Measurements from ENCODE around the gene HSF5. TPM values are rescaled to one million over a fixed set of nuclear protein-coding genes. Genes with fewer than 3 reads are reported as not detected.
A peak's percentile ranks its signal among the peaks of the same experiment; 100 is the strongest.

Gene HSF5
- total RNA-seq, 1 donor from 2014 or later, result 0.10 TPM

- no peaks in the 10 kb centered on the region for H3K27me3 Mint-ChIP-seq
- H3K9me3 Mint-ChIP-seq, result no peaks in the 10 kb centered on the region
- DNase-seq (ENCODE audit: extremely low spot score, unreplicated experiment), result no peak
- H3K4me1 Mint-ChIP-seq (ENCODE audit: unreplicated experiment), result peaks cover 11% of the 10 kb centered on the region
- peak overlapping the region; percentile 59 for H3K4me3 Mint-ChIP-seq
- TF ChIP-seq CTCF (conservative IDR thresholded peaks at IDR 0.05), result no peak
- H3K27ac Mint-ChIP-seq, result peak overlapping the region; percentile 6
- no peaks in the 10 kb centered on the region for H3K36me3 Mint-ChIP-seq
Measured at GRCh38 chr17:58412064-58412703, 76.0 kb downstream of the HSF5 start.

- no peaks in the 10 kb centered on the region for H3K27me3 Mint-ChIP-seq
- H3K4me1 Mint-ChIP-seq (ENCODE audit: unreplicated experiment), result peaks cover 11% of the 10 kb centered on the region
- H3K27ac Mint-ChIP-seq, result peak overlapping the region; percentile 6
- TF ChIP-seq CTCF (conservative IDR thresholded peaks at IDR 0.05), result no peak
- no peak for DNase-seq (ENCODE audit: extremely low spot score, unreplicated experiment)
- H3K9me3 Mint-ChIP-seq, result no peaks in the 10 kb centered on the region
- H3K4me3 Mint-ChIP-seq, result peak overlapping the region; percentile 63
- H3K36me3 Mint-ChIP-seq, result no peaks in the 10 kb centered on the region
Measured at GRCh38 chr17:58411408-58411894, 76.8 kb downstream of the HSF5 start.

- Mint-ChIP-seq H3K9me3 (no peaks in the 10 kb centered on the region), H3K4me1 (ENCODE audit: unreplicated experiment) (peaks cover 11% of the 10 kb centered on the region), H3K4me3 (peak overlapping the region; percentile 63), H3K36me3 (no peaks in the 10 kb centered on the region), H3K27ac (no peak overlapping the region), H3K27me3 (no peaks in the 10 kb centered on the region)
- no peak for DNase-seq (ENCODE audit: extremely low spot score, unreplicated experiment)
- TF ChIP-seq CTCF (conservative IDR thresholded peaks at IDR 0.05), result no peak
Measured at GRCh38 chr17:58410714-58411407, 77.3 kb downstream of the HSF5 start.

- H3K27me3 Mint-ChIP-seq, result no peaks in the 10 kb centered on the region
- no peaks in the 10 kb centered on the region for H3K9me3 Mint-ChIP-seq
- no peaks in the 10 kb centered on the region for H3K36me3 Mint-ChIP-seq
- no peak for TF ChIP-seq CTCF (conservative IDR thresholded peaks at IDR 0.05)
- no peak overlapping the region for H3K4me3 Mint-ChIP-seq
- H3K27ac Mint-ChIP-seq, result no peak overlapping the region
- DNase-seq (ENCODE audit: extremely low spot score, unreplicated experiment), result no peak
- peaks cover 8% of the 10 kb centered on the region for H3K4me1 Mint-ChIP-seq (ENCODE audit: unreplicated experiment)
Measured at GRCh38 chr17:58409432-58409831, 78.8 kb downstream of the HSF5 start.

- no peak for TF ChIP-seq CTCF (conservative IDR thresholded peaks at IDR 0.05)
- Mint-ChIP-seq H3K4me1 (ENCODE audit: unreplicated experiment) (peaks cover 22% of the 10 kb centered on the region), H3K4me3 (peak overlapping the region; percentile 12), H3K27ac (peak overlapping the region; percentile 84), H3K27me3 (no peaks in the 10 kb centered on the region), H3K9me3 (no peaks in the 10 kb centered on the region), H3K36me3 (peaks cover 4% of the 10 kb centered on the region)
- no peak for DNase-seq (ENCODE audit: extremely low spot score, unreplicated experiment)
Measured at GRCh38 chr17:58403311-58403710, 84.9 kb downstream of the HSF5 start.

All from type B pancreatic cell (in vitro differentiated cells).